Lower leg skin (tissue), 4 donors: ENCODE results near the gene RARRES2. TPM values are rescaled to one million over a fixed set of nuclear protein-coding genes. Genes with fewer than 3 reads are reported as not detected.

ENCODE experiments used
- DNase-seq, 2 donors: peaks; one replicate each; pipeline ENCODE4 v3.0.0-alpha.2; 2019; ENCODE audit warnings: low spot score in 2 of 2
- H3K4me3 ChIP-seq: fragments of 200-600 bp; sonication (generic); 2 replicates; pipeline ENCODE4 v1.5.1; 2017; ENCODE audit warnings: mild to moderate bottlenecking, low read depth; ENCODE audit not compliant: poor library complexity, severe bottlenecking
- CTCF ChIP-seq, 3 donors: fragments of 450-650 bp; IDR thresholded peaks; one replicate each; pipeline ENCODE4 v1.5.1; 2016; ENCODE audit warnings: antibody characterized with exemption in 3 of 3, mild to moderate bottlenecking in 3 of 3, moderate library complexity in 2 of 3
- POLR2A ChIP-seq, 2 donors: fragments of 450-650 bp; IDR thresholded peaks; one replicate each; pipeline ENCODE4 v1.6.1; 2016 to 2017; ENCODE audit warnings: antibody characterized with exemption in 2 of 2, mild to moderate bottlenecking in 1 of 2, moderate library complexity in 1 of 2
- WGBS, 2 donors: methylation state at CpG; one replicate each; pipeline ENCODE4 v1.1.5; 2018; 5-methylcytosine and 5-hydroxymethylcytosine counted together
- intact Hi-C: fragments of 100-400 bp; cut with DNase I; formaldehyde crosslinking; loops from one replicate; pipeline ENCODE4 v1.15.0; 2023; ENCODE audit warnings: low total_unique reads
- total RNA-seq, 4 donors: library from RNA; depleted of rRNA; stranded (reverse); fragments of >200 nt; gene quantifications; one replicate each; pipeline ENCODE4 v1.1.0, GENCODE V29; 2016

Gene RARRES2
- total RNA-seq, 4 donors from 2014 or later = 9.8 to 30.0 (median 16.8) TPM

GRCh38 chr7:150374026-150374425 lies 32.6 kb upstream of the RARRES2 start:
- H3K4me3 ChIP-seq = no peak overlapping the region
- DNase-seq = no peak
- 86 to 94% methylated on average over 4 of the region's 4 CpGs for WGBS, 2 donors
- TF ChIP-seq POLR2A (IDR thresholded peaks at IDR 0.05) = no peak
- TF ChIP-seq CTCF (IDR thresholded peaks at IDR 0.05) = no peak
- intact Hi-C loops = no loop called here

- TF ChIP-seq POLR2A (IDR thresholded peaks at IDR 0.05) (no peak), CTCF (IDR thresholded peaks at IDR 0.05) (no peak)
- no peak overlapping the region for H3K4me3 ChIP-seq
- intact Hi-C loops = no loop called here
- no peak for DNase-seq
- 70 to 72% methylated on average over 19 to 21 of the region's 21 CpGs for WGBS, 2 donors
Measured at GRCh38 chr7:150373049-150373801, 31.8 kb upstream of the RARRES2 start.

GRCh38 chr7:150372271-150373048 lies 31.0 kb upstream of the RARRES2 start:
- intact Hi-C loops = no loop called here
- H3K4me3 ChIP-seq = no peak overlapping the region
- 91 to 93% methylated on average over 76 to 79 of the region's 79 CpGs for whole genome bisulfite sequencing, 2 donors

GRCh38 chr7:150371996-150372270 lies 30.5 kb upstream of the RARRES2 start:
- TF ChIP-seq CTCF (IDR thresholded peaks at IDR 0.05) (no peak), POLR2A (IDR thresholded peaks at IDR 0.05) (no peak)
- WGBS, 2 donors = 94 to 95% methylated on average over 30 of the region's 30 CpGs
- intact Hi-C loops = no loop called here

More at GRCh38 chr7:150372271-150373048, 31.0 kb upstream of the RARRES2 start:
- no peak for TF ChIP-seq POLR2A (IDR thresholded peaks at IDR 0.05)
- TF ChIP-seq CTCF (IDR thresholded peaks at IDR 0.05) = no peak
- no peak for DNase-seq

GRCh38 chr7:150371131-150371995 lies 29.9 kb upstream of the RARRES2 start:
- no peak for DNase-seq

More at GRCh38 chr7:150371996-150372270, 30.5 kb upstream of the RARRES2 start:
- H3K4me3 ChIP-seq = no peak overlapping the region
- no peak for DNase-seq

More at GRCh38 chr7:150371131-150371995, 29.9 kb upstream of the RARRES2 start:
- intact Hi-C loops = no loop called here
- H3K4me3 ChIP-seq = no peak overlapping the region
- 89 to 91% methylated on average over 44 of the region's 48 CpGs for WGBS, 2 donors
- TF ChIP-seq CTCF (IDR thresholded peaks at IDR 0.05) = no peak
